GM19043 (cell line): ENCODE results near the gene CD27.
"Not testable (repeated sequence)": the region's sequence is repeated elsewhere in the genome, so short reads cannot be mapped to it uniquely, and the experiment has no call there.

Experiments
- ATAC-seq: cut with Tn5 transposase; IDR thresholded peaks from one replicate; pipeline ENCODE4 v1.9.1; 2021; ENCODE audit warnings: low read depth; ENCODE audit not compliant: unreplicated experiment

Gene CD27

DNA sequence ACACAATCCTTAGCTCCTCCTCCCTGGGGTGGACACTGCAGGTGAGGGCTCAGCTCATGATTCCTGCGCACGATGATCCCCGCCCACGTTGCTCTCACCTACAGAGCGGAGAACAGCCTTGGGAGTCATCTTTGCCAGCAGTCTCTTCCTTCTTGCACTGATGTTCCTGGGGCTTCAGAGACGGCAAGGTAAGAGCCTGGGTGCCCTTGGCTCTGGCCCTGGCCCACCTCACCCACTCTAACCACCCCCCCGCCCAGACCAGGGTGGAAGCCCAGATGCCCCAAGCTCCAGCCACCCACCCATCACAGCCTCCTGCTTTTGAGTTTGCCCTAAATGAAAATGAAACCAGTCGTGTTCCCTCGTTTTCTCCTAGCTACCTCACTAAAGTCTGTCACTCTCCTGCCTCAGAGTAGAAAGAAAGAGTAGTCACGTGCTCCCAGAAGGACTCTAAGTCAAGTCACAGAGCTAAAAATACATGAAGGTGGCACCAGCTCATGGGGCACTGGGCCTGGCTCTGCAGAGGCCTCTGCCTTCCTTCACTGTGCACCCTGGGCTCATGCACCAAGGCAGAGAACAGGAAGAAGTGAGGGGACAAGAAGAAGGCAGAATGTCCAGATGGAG is 16.1 kb downstream of the CD27 start:
- ATAC-seq = no peak

DNA sequence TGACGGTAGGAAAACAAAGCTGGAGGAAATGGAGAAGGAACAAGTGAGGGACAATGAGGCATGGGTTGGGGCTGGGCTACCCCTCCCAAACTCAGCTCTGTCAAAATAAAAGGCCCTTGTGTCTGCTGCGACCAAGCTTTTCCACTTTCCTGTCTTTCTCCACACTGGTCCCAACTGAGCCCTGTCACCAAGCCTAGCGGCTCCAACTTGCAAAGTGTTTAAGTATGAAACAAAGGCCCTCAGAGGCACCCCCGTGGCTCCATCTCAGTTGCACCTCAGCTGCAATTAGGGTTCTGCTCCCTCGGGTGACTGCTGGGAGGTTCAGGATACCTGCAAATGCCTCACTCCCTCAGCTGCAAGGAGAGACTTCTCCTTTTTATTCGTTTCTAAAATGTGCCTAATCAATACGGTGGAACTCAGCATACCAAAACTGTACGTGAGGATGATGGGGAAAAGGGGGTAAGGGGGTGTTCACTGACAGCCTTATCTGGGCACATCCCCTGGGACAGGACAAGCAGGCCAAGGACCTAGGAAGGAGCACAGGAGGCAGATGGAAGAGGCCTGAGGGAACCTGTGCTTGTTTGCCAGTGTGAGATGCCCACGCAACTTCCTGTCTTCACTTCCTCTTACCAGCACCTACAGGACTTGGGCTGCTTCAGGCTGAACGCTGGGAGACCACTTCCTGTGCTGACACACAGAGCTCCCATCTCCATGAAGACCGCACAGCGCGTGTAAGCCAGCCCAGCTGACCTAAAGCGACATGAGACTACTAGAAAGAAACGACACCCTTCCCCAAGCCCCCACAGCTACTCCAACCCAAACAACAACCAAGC is 16.9 kb downstream of the CD27 start:
- peak; percentile 91 for ATAC-seq

- no peak for ATAC-seq
These were observed 17.7 kb downstream of the CD27 start for GRCh38 chr12:6462234-6462995.

GRCh38 chr12:6463216-6463615 is 18.5 kb downstream of the CD27 start:
- no peak for ATAC-seq

GRCh38 chr12:6463858-6464257 is 19.1 kb downstream of the CD27 start:
- no peak for ATAC-seq

GRCh38 chr12:6464531-6464930 is 19.8 kb downstream of the CD27 start:
- ATAC-seq = no peak

DNA sequence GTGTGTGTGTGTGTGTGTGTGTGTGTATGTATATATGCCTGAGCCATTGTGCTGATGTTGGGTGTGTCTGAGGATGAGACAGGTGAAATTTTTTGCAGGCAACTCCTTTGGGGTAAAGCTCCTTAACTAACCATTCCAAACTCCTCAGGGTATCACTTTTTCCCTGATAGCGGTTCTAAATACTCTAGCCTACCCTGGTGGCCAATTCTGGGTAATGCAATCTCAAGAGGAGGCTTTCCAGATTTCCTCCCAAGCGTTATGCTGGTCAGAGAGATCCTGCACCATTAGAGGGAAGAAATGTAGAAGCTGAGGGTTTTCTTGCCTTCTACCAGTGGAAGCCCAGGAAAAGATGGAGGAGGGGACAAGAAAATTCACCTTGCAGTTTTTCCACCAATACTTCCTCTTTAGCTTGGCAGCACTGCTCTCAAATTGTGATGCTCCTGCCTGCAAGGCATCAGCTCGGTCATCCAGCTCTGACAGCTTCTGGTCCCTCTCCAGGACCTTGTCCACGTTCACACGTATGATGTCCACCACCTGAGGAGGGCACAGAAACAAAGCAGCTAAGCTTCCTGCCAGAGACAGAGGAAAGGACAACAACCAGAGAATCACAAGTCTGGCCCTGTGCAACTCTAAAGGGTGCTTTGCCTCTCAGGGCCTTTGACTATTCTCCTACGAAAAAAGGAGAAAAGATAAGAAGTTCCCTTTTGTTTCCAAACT is 20.9 kb downstream of the CD27 start:
- ATAC-seq = no peak

- no peak for ATAC-seq
These were observed 21.4 kb downstream of the CD27 start for GRCh38 chr12:6466184-6466573.

- not testable (repeated sequence) for ATAC-seq
These were observed 22.0 kb downstream of the CD27 start for GRCh38 chr12:6466751-6467150.

GRCh38 chr12:6467571-6468282 is 23.0 kb downstream of the CD27 start:
- not testable (repeated sequence) for ATAC-seq

GRCh38 chr12:6468283-6468575 is 23.5 kb downstream of the CD27 start:
- no peak for ATAC-seq

- no peak for ATAC-seq
These were observed 24.3 kb downstream of the CD27 start for GRCh38 chr12:6469092-6469491.

GRCh38 chr12:6469609-6470374 is 25.0 kb downstream of the CD27 start:
- no peak for ATAC-seq

DNA sequence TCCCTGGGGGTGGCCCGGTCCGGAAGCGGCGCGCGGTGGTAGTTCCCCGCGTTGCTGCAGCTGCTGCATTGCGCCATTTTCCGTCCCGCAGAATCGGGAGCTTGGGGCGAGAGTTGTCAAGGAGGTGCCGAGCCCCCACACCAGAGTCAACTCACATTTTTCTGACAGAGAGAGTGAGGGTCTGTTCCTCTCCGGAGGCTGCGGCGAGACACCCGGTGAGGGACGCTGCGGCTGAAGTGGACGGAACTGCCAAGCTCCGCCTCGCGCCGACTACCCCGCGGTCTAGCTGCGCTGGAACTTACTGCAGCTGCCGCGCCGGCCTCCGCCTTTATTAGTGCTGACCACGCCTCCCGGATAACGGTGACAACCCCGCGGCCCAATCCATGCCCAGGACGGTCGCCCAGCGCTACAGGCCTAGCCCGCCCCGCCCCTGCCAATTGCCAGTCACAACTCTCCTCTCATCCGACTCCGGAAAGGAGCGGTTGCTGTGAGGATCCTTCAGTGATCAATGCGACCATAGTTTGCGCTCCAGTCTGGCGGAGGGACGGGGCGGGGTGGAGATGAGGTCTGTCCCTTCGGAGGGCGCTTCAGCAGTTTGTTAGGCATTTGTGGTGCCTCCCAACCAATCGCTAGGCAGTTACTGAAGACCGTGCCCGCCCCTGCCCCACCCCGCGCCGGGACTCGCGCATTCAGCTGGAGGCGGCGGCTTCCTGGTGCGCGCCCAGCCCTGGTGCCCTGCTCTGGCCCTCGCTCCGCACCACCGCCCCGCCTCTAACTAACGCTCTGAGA is 25.8 kb downstream of the CD27 start, which contains the start of gene VAMP1:
Gene VAMP1, minus strand, starts transcription at position 303 of the 789 bp plus-strand sequence. Its CDS starts 146 bp downstream, at position 157.
- peak; percentile 82 for ATAC-seq

- ATAC-seq = no peak
These were observed 27.2 kb downstream of the CD27 start for GRCh38 chr12:6471989-6472360.

GRCh38 chr12:6472491-6472890 is 27.7 kb downstream of the CD27 start:
- ATAC-seq = no peak

GRCh38 chr12:6475233-6475975 is 30.6 kb downstream of the CD27 start:
- not testable (repeated sequence) for ATAC-seq

DNA sequence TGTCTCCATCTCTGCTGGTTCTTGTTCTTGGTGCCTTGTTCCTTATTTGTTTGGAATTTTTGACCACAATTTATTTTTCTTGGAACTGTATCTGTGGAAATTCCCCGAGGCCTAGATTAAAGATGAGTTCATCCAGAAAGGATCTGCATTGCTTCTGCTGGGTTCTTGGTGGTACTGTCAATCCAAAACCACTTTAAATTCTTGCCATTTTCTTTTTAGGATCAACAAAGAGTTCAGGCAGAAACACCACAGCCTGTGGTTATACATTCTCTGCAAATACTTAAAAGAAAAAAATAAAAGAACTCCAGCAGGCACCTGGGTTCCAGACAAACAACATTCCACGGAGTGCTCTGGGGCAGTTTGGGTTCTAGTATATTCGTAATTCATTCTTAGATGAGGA is 31.7 kb downstream of the CD27 start:
- no peak for ATAC-seq
